ENCODE measurements around the gene SPATS2L. TPM values are rescaled to one million over a fixed set of nuclear protein-coding genes. Genes with fewer than 3 reads are reported as not detected.

Gene SPATS2L
- total RNA-seq, 1 experiment from 2014 or later, result 47.3 TPM

DNA sequence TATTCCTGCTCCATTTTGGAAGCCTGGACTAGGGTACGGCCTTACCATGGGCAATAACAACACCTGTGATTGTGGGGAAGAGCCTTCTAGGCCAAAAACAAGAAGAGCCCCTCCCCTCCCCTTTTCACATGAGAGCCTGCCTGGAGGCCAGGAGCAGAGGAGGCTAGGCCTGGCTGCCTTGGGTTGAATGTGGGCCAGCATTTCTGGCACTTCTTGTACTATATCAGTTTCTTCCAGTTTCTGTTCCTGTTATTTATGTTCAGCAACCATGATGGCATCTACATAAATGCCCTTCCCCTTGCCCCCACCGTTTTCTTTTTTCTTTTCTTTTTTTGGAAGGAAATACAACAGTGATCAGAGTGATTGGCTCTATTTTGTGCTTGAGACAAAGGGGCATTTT, 145.0 kb downstream of the SPATS2L start:
- H2AFZ ChIP-seq (ENCODE audit: low read length), result no peak overlapping the region
- H4K5ac ChIP-seq (ENCODE audit: insufficient read length, low read depth, low read length), result no peak overlapping the region
- no peaks in the 10 kb centered on the region for H4K20me1 ChIP-seq (ENCODE audit: control insufficient read depth, insufficient read depth, insufficient read length)
- Mint-ChIP-seq H3K4me1 (peaks cover 8 to 13% of the 10 kb centered on the region in 2 experiments), H3K9me3 (no peaks in the 10 kb centered on the region), H3K36me3 (ENCODE audit: insufficient read depth in 1 of 3, low read depth in 3 of 3) (peaks cover 3 to 20% (median 4%) of the 10 kb centered on the region in 3 experiments; a peak in 5 of 7 replicates), H3K27ac (no peak overlapping the region), H3K27me3 (ENCODE audit: low read depth) (no peaks in the 10 kb centered on the region), H3K4me3 (no peak overlapping the region)
- no peak overlapping the region for H3K4me2 ChIP-seq (ENCODE audit: insufficient read depth, insufficient read length, low read length)
- no peak overlapping the region for H2AK5ac ChIP-seq (ENCODE audit: insufficient read length, low read length)
- no peak overlapping the region for H2BK20ac ChIP-seq (ENCODE audit: low read depth, low read length, poor library complexity, severe bottlenecking)
- no peak overlapping the region for H3K56ac ChIP-seq (ENCODE audit: insufficient read length, low read depth, low read length)
- H2BK12ac ChIP-seq (ENCODE audit: insufficient read length, low read depth, low read length), result no peak overlapping the region
- no peak overlapping the region for H4K91ac ChIP-seq (ENCODE audit: insufficient read length, low read depth, low read length)
- H3K23ac ChIP-seq (ENCODE audit: insufficient read length, low read depth, low read length), result no peak overlapping the region
- H3K27ac ChIP-seq (ENCODE audit: insufficient read length, low read depth, low read length), result no peak overlapping the region
- TF ChIP-seq, protein P1, sequence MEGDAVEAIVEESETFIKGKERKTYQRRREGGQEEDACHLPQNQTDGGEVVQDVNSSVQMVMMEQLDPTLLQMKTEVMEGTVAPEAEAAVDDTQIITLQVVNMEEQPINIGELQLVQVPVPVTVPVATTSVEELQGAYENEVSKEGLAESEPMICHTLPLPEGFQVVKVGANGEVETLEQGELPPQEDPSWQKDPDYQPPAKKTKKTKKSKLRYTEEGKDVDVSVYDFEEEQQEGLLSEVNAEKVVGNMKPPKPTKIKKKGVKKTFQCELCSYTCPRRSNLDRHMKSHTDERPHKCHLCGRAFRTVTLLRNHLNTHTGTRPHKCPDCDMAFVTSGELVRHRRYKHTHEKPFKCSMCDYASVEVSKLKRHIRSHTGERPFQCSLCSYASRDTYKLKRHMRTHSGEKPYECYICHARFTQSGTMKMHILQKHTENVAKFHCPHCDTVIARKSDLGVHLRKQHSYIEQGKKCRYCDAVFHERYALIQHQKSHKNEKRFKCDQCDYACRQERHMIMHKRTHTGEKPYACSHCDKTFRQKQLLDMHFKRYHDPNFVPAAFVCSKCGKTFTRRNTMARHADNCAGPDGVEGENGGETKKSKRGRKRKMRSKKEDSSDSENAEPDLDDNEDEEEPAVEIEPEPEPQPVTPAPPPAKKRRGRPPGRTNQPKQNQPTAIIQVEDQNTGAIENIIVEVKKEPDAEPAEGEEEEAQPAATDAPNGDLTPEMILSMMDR (conservative IDR thresholded peaks at IDR 0.05), result no peak
- H4K8ac ChIP-seq (replicated peaks; ENCODE audit: insufficient read length, low read depth, low read length), result no peak overlapping the region
- no peak overlapping the region for H2BK5ac ChIP-seq (ENCODE audit: insufficient read length, low read length)
- no peaks in the 10 kb centered on the region for H3K79me2 ChIP-seq (ENCODE audit: insufficient read depth, low read length)
- H3K27me3 ChIP-seq (ENCODE audit: insufficient read depth, low read length), result no peaks in the 10 kb centered on the region
- no CpG with 5 or more reads among the region's 2 CpGs for WGBS (ENCODE audit: extremely low coverage, insufficient read length, low lambda C conversion rate)
- no peak overlapping the region for H3K18ac ChIP-seq (ENCODE audit: insufficient read length, low read depth, low read length)
- no peak overlapping the region for H3T11ph ChIP-seq (ENCODE audit: low read length)
- no peaks in the 10 kb centered on the region for H3K23me2 ChIP-seq (ENCODE audit: insufficient read length, low read depth, low read length, poor library complexity, severe bottlenecking)
- no peak overlapping the region for H3K4ac ChIP-seq (ENCODE audit: low read depth, low read length)
- no peak overlapping the region for H2BK120ac ChIP-seq (ENCODE audit: low read depth, low read length, poor library complexity, severe bottlenecking)
- H3K14ac ChIP-seq (ENCODE audit: insufficient read depth, low read length), result no peak overlapping the region
- H3K9me3 ChIP-seq (ENCODE audit: control insufficient read depth, low read depth, low read length), result no peaks in the 10 kb centered on the region
- H2BK15ac ChIP-seq (ENCODE audit: low read depth, low read length), result no peak overlapping the region
- DNase-seq, result no peak
- H3K4me1 ChIP-seq (ENCODE audit: insufficient read depth, low read length), result peaks cover 6% of the 10 kb centered on the region; the same call in 1 of the 2 replicates
- H3K9ac ChIP-seq (ENCODE audit: extremely low read depth, insufficient read length, low read length), result no peak overlapping the region
- no peaks in the 10 kb centered on the region for H3K79me1 ChIP-seq (ENCODE audit: insufficient read depth, low read depth, low read length, poor library complexity, severe bottlenecking)
